ENCODE measurements around the gene B3GAT1.
"Not testable (repeated sequence)": the region's sequence is repeated elsewhere in the genome, so short reads cannot be mapped to it uniquely, and the experiment has no call there.

B3GAT1 gene, protein sequence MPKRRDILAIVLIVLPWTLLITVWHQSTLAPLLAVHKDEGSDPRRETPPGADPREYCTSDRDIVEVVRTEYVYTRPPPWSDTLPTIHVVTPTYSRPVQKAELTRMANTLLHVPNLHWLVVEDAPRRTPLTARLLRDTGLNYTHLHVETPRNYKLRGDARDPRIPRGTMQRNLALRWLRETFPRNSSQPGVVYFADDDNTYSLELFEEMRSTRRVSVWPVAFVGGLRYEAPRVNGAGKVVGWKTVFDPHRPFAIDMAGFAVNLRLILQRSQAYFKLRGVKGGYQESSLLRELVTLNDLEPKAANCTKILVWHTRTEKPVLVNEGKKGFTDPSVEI

DNA sequence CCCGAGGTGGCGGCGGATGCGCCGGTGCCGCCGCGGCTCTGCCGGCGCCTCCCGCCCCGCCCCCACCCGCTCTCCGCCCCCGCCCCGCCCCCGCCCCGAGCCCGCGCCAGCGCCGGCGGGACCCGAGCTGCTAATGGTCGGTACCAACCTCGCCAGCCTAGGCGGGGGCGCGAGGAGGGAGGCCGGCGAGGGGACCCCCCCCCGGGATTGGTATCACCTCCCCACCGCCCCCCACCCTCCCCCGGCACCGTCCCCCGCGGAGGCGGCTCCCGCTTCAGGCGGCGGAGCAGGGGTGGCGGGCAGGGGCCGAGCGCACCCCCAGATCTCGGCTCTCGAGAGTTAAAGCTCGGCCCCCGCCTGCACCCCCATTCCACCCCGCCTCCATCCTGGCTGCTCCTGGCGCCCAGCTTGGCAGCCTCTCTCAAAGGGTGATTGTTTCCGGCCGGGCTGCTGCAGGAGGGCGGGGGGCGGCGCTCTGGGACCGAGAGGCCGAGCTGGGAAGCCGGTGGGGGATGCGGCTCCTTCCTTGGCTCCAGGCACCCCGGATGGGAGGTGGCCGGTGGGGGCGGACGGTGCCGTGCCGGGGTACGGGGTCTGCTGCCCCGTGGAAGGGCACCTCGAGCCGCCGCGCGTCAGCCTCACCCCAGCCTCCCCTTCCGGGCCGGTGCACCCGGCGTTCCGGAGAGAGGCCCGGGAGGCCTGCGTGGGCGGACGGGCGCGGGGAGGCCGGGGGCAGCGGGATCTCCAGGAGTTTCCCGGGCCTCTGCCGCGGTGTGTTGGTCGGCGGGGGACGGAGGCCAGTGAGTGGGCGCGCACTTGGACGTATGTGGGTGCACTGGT is at the start of gene B3GAT1:
Gene B3GAT1, minus strand, starts transcription at position 40 of the 840 bp plus-strand sequence. CDS start 24,583 bp downstream, outside the sequence.
- no peak for DNase-seq (ENCODE audit: low read depth)

DNA sequence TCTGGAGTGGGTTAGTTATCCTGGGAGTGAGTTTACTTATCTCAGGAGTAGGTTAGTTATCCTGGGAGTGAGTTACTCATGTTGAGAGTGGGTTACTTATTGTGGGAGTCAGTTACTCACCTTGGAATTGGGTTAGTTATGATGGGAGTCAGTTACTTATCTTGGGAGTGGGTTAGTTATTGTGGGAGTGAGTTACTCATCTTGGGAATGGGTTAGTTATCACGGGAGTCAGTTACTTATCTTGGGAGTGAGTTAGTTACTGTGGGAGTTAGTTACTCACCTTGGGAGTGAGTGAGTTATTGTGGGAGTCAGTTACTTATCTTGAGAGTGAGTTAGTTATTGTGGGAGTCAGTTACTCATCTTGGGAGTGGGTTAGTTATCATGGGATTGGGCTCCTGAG is 49.6 kb upstream of the B3GAT1 start:
- DNase-seq (ENCODE audit: low read depth), result no peak

DNA sequence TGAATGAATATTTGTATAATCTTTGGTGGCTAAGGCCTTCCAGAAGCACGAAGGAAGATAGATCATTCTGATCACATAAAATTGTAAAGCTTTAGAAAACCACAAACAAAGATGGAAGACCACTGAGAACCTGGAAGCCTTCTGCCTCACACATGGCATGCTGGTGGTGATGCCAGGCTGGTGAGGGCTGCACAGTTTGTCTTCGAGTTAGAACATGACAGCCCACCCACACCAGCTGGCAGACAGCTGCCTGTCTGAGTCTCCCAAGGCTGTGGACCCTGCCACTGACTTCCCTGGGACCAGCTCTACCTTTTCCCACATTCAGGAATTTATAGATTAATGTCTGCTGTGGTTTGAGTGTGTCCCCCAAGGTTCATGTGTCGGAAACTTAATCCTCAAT is 48.8 kb upstream of the B3GAT1 start:
- DNase-seq (ENCODE audit: low read depth), result no peak

DNA sequence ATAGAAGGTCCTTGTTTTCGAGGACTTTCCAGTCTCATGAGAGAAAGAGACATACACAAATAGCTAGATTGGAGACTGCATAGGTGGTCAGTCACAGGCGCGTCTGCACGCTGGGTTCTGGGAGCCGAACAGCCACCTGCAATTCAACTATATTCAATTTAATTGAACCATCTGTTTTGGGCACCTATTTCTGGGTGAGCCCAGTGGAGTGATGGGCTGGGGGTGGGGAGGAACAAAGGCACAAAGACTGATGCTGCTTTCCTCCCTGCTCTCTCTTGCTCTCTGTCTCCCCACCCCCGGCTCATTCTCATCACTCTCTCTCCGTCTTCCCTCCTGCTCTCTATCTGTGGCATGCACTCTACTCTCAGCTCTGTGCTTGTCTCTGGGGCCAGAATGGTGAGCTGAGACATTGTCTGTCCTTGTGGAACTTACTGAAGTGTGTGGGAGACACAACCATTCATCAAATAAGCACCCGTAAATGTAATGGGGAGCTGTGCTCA is 48.1 kb upstream of the B3GAT1 start:
- DNase-seq (ENCODE audit: low read depth), result no peak

DNA sequence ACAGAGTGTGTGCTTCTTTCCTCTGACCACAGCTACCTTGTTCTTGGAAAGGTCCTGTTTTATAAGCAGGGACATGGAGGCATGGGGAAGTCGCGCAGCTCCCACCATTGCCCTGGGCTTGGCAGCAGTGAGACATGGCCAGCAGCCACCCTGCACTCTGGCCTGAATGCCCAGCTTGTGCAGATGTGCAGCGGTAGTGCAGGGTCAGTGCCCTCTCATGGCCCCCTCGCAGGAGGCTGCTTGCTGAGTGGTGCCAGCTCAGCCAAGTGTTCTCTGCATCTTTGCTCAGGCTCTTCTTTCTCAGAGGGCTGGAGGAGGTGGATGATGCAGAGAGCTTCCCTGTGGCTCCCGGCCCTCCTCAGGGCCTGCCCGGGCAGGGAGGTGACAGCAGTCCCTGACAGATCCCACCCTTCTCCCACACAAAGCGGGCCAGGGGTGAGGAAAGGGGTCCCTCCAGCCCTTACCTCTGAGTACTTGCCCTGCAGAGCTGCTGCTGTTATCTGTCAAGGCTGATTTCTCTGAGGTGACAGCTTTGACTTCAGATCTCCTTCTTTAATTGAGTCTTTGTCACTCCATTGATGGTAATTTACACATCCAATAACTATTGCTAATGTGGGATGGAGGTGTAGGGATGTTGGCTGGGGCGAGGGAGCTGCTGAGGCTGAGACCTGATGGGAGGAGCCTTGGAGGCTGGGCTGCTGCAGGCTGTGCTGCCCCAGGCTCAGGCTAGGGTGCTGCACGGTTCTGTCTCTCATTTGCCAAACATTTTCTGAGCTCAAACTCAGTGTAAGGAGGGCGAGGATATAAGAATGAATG is 47.4 kb upstream of the B3GAT1 start:
- DNase-seq (ENCODE audit: low read depth), result no peak

DNA sequence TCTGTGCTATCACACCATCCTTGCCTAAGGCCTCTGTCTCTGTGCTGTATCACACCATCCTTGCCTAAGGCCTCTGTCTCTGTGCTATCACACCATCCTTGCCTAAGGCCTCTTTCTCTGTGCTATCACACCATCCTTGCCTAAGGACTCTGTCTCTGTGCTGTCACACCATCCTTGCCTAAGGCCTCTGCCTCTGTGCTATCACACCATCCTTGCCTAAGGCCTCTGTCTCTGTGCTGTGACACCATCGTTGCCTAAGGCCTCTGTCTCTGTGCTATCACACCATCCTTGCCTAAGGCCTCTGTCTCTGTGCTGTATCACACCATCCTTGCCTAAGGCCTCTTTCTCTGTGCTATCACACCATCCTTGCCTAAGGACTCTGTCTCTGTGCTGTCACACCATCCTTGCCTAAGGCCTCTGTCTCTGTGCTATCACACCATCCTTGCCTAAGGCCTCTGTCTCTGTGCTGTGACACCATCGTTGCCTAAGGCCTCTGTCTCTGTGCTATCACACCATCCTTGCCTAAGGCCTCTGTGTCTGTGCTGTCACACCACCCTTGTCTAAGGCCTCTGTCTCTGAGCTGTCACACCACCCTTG is 45.5 kb upstream of the B3GAT1 start:
- DNase-seq (ENCODE audit: low read depth), result not testable (repeated sequence)

DNA sequence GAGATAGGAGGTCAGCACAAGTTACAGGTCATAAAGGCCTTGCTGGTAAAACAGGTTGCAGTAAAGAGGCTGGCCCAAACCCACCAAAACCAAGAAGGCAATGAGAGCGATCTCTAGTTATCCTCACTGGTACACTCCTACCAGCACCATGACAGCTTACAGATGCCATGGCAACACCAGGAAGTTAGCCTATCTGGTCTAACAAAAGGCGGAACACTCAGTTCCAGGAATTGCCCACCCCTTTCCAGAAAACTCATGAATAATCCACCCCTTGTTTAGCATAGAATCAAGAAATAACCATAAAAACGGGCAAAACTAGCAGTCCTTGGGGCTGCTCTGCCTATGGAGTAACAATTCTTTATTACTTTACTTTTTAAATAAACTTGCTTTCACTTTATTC is 43.5 kb upstream of the B3GAT1 start:
- DNase-seq (ENCODE audit: low read depth), result no peak

DNA sequence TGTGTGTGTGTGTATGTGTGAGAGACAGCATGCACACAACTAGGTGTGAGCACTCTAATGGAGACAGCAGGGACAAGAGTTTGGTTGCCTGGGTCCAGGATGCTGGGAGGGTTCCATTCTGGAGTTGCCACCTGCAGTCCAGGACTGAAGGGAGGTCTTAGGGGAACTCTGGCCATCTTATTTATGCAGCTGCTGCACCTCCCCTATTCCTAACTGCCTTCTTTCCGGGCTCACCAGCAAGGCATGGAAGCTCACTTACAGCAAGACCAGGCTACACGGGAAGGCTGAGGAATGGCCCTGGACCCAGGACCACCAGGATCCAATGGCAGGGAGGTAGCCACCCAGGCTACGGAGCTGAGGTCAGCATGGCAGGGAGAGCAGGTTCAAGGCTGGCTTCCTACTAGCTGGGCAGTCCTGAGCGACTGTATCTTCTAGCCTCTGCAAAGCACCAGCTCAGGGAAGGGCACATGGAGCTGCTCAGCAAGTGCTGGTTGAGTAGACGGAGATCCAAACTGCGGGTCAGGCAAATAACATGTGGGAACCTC is 42.2 kb upstream of the B3GAT1 start:
- DNase-seq (ENCODE audit: low read depth), result no peak

DNA sequence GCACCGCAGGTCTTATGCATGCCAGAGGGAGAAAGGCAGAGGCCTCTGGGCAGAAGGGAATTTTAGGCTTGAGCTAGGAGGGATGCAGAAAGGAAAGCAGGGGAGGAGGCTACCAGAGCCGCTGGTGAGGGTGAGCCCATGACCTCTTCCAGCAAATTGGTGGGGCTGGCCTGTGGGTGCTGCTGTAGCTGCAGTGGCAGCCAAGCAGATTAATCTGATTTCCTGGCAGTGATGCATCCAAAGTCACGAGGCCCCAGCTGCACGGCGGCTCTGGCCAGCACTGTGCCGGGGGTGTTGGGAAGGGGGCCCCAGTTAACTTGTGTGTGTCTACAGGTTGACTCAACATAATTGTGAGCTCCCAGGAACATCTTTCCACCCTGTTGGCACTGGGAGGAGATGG is 41.4 kb upstream of the B3GAT1 start:
- DNase-seq (ENCODE audit: low read depth), result no peak

DNA sequence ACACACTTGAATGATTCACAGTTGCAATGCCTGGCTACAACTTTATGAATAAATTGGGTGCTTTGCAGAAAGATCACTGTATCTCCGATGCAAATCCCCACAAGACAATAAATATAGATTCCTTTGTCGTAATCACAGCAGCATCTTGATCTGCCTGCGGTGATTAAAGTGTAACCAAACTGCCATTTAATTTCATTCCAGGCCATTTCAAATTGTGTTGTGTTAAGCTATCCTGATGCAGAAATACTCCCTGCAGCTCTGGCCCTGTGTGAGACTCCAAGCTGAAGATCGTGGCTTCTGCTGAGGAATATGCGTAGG is 40.8 kb upstream of the B3GAT1 start:
- DNase-seq (ENCODE audit: low read depth), result no peak

DNA sequence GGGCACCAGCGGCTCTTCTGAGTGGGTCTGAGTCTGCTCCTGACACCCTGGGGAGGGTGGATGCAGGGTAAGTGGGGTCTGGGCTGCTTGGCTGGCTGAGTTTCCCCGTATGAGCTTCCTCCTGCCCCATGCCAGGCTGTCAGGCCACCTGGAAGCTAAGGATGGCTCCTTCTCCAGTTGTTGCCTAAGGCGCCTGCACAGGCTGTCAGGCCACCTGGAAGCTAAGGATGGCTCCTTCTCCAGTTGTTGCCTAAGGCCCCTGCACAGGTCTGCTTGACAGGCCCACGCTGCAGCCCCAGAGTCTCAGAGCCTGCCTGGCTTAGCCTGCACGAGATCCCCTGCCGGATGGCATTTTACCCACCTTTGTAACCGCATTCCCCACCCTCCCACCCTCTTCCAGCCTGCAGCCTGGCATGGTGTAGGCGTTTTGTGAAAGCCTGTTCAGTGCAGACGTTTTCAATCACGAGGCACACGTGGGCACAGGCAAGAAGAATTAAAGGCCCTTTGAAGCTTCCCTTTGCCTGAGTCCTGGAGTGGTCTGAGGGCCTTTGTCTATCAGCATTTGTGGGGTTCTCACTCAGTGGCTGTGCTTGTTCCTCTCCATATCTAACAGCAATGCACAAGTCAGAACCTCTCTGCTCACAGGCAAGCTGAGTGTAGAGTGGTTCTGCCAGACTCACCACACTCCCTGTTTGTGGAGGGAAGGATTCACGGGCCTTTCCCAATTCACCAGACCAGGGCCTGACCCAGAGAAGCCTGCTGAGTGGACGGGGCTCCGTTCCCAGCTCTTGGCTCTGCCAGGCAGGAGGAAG is 40.2 kb upstream of the B3GAT1 start:
- DNase-seq (ENCODE audit: low read depth), result no peak

DNA sequence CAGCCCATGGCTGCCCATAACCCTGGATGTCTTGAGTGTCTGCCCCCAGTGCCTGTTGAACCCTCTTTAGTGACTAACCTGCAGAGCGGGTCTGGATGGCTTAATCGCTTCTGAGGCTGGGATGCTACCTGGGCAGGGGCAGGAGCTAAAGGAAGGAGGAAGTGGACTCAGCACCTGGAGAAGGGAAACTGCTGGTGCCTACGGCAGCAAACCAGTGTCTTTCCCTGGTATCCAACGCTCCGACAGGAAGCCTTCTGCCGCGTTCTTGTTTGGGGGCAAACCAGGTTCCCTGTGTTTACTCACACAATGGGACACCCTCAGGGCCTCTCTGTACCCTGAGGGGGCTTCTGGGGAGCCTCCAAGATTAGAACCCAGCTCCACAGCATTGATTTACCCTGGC is 38.1 kb upstream of the B3GAT1 start:
- DNase-seq (ENCODE audit: low read depth), result no peak

DNA sequence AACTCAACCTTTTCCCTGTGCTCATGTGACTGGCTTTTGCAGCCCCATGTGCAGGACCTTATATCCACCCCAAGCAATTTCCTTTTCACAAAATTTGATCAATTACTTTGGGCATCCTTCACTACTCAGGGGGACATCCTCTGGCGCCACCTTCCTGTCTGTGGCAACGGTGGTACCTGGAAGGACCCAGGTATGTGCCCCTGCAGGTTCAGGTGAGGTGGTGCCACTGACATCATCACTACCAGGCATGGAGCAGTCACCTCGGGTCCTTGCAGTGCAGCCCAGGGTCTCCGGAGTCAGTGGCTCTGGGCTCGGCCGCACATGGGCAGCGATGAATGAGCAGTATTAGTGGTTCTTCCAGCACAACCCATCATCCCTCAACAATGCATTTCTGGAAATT is 37.7 kb upstream of the B3GAT1 start:
- no peak for DNase-seq (ENCODE audit: low read depth)

DNA sequence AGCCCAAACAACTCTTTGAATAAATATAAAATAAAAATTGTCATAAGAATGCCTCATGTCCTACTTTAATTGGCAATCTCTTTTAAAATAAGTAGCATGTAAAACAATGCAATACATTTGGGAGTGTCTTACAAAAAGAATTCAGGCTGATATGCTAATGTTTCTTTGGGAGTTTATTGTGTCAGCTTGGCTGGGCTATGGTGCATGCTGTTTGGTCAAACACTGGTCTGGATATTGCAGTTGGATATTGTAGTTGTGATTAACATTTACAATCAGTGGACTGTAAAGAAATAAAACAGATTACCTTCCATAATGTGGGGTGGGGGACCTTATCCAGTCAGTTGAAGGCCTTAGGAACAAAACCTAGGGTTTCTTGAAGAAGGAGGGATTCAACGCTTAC is 37.0 kb upstream of the B3GAT1 start:
- no peak for DNase-seq (ENCODE audit: low read depth)

DNA sequence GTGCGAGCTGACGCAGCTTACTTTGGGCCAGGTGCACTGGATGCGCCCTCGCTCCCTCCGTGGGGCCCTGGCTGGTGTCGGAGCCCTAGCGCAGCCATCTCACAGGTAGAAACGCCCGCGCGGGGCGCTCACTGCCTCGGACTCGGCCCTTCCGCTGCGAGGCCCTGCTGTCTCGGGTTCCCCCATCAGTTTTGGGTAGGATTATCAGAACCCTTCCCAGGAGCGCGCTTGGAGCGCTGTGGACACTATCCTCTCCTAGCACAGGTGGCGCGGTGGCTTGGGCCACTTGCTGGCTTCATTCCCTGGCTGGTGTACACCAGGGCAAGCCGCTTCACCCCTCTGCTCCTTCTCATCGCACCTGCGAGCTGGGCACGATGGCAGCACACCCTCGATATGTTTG is 35.7 kb upstream of the B3GAT1 start:
- DNase-seq (ENCODE audit: low read depth), result no peak

DNA sequence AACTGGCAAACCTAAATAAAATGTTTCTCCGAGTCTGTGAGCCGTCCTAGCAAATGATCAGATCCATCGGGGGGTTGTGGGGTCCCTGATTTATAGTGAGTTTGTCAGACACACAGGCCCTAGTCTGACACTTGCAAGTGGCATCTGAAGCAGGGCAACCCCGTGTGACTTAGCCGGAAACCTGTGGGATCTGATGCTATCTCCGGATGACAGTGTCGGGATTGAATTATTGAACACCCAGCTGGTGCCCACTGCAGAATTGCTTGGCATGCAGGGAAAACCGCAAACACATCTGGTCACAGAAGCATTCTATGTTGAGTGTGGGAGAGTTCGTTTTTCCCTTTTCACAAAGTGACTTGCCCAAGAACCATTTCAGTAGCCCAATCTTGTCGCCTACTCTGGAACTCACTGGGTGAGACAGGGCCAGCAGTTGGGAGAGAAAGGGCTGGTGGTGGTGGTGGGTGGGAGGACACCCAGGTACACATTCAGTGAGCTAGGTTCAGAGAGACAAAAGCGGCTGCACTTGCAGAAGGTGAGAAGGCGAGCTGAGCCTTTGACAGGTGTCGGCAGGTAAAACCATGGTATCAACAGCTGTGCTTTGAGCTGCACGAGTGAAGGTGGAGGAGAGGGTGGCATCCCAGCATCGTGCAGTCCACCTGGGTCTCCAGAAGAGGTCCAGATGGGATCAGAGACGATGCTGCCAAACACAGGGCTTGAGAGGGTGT is 33.7 kb upstream of the B3GAT1 start:
- no peak for DNase-seq (ENCODE audit: low read depth)

DNA sequence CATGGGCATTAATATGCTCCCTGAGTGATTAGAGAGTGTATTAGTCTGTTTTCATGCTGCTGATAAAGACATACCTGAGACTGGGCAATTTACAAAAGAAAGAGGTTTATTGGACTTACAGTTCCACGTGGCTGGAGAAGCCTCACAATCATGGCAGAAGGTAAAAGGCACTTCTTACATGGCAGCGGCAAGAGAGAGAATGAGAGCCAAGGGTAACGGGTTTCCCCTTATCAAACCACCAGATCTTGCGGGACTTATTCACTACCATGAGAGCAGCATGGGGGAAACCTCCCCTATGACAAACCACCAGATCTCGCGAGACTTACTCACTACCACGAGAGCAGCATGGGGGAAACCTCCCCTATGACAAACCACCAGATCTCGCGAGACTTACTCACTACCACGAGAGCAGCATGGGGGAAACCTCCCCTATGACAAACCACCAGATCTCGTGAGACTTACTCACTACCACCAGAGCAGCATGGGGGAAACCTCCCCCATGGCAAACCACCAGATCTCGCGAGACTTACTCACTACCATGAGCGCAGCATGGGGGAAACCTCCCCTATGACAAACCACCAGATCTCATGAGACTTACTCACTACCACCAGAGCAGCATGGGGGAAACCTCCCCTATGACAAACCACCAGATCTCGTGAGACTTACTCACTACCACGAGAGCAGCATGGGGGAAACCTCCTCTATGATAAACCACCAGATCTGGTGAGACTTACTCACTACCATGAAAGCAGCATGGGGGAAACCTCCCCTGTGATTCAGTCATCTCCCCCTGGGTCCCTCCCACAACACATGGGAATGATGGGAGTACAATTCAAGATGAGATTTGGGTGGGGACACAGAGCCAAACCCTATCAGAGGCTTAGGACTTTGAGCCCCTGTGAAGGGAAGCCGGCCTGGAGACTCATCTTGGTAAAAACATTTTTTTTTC is 32.4 kb upstream of the B3GAT1 start:
- not testable (repeated sequence) for DNase-seq (ENCODE audit: low read depth)

DNA sequence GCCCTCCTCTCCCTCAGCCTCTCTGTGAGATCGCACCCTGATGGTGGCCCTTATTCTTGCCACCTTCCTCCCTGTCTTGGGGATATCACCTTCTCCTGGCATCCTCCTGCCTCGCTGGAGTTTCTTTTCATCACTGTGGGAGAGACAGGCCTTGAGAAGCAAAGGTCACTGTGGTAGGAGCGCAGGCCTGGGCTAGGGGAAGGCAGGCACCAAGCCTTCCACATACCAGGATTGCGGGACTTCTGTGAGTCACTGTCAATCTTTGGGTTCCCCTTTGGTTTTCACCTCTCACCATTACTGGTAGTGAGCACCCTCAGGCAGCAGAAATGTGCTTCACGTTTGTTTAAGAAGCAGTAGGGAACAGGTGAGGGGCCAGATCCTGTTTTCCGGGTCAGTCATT is 31.2 kb upstream of the B3GAT1 start:
- DNase-seq (ENCODE audit: low read depth), result no peak

DNA sequence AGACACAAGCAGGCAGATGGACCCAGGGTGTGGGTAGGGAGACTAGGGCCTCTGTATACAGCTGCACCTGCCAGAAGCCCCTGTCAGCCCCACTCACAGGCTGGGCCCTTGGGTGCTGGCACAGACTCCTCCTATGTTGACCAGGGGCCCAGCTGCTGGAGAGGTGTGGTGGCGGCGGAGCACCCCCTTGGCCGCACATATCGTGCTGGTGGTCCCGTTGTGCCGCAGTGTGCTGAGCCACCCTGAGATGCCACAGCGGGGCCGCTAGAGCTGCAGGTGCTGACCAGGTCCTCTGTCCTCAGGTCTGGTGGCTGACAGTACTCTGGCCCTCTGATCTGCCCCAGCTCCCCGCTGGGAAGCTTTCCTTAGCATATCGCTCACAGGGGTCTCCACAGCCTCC is 30.2 kb upstream of the B3GAT1 start:
- no peak for DNase-seq (ENCODE audit: low read depth)

Measured in T-helper 22 cell (primary cell).